Measurements from ENCODE around the gene HTR1D. TPM values are rescaled to one million over a fixed set of nuclear protein-coding genes. Genes with fewer than 3 reads are reported as not detected.

HTR1D gene
- total RNA-seq, 1 experiment from 2014 or later: 3.1 TPM

GRCh38 chr1:23166854-23167253, 50.4 kb downstream of the HTR1D start:
- no peak overlapping the region for H2BK20ac ChIP-seq (ENCODE audit: low read depth, low read length, poor library complexity, severe bottlenecking)
- H3K23me2 ChIP-seq (ENCODE audit: insufficient read length, low read depth, low read length, poor library complexity, severe bottlenecking): peaks cover 6% of the 10 kb centered on the region
- no peak overlapping the region for H4K91ac ChIP-seq (ENCODE audit: insufficient read length, low read depth, low read length)
- no peaks in the 10 kb centered on the region for H4K20me1 ChIP-seq (ENCODE audit: control insufficient read depth, insufficient read depth, insufficient read length)
- no peak overlapping the region for H4K5ac ChIP-seq (ENCODE audit: insufficient read length, low read depth, low read length)
- Mint-ChIP-seq H3K9me3 (0 out of 5 replicates have a peak, but pooled peaks cover 0 to 2% of the 10 kb centered on the region in 2 experiments), H3K27me3 (ENCODE audit: low read depth) (peaks cover 2% of the 10 kb centered on the region; the same call in 1 of the 2 replicates), H3K27ac (peak overlapping the region in 1 of 3 experiments; percentile 92; a peak in 2 of 7 replicates), H3K4me3 (peak overlapping the region; percentile 92 to 97), H3K36me3 (ENCODE audit: insufficient read depth in 1 of 3, low read depth in 3 of 3) (peaks cover 0 to 7% (median 2%) of the 10 kb centered on the region in 3 experiments; a peak in 4 of 7 replicates), H3K4me1 (peaks cover 32 to 40% of the 10 kb centered on the region in 2 experiments)
- H3K18ac ChIP-seq (ENCODE audit: insufficient read length, low read depth, low read length): no peak overlapping the region
- peak overlapping the region; percentile 78 for H3K4me2 ChIP-seq (ENCODE audit: insufficient read depth, insufficient read length, low read length)
- TF ChIP-seq CTCF (conservative IDR thresholded peaks at IDR 0.05): no peak
- no peak overlapping the region for H2AFZ ChIP-seq (ENCODE audit: low read length)
- no peak overlapping the region for H3K23ac ChIP-seq (ENCODE audit: insufficient read length, low read depth, low read length)
- no peak overlapping the region for H3K14ac ChIP-seq (ENCODE audit: insufficient read depth, low read length)
- H3K27ac ChIP-seq (ENCODE audit: insufficient read length, low read depth, low read length): no peak overlapping the region
- H3K4ac ChIP-seq (ENCODE audit: low read depth, low read length): no peak overlapping the region
- H2BK120ac ChIP-seq (ENCODE audit: low read depth, low read length, poor library complexity, severe bottlenecking): no peak overlapping the region
- no peak overlapping the region for H3K56ac ChIP-seq (ENCODE audit: insufficient read length, low read depth, low read length)
- no peak for DNase-seq
- H2AK5ac ChIP-seq (ENCODE audit: insufficient read length, low read length): no peak overlapping the region
- no peak overlapping the region for H2BK12ac ChIP-seq (ENCODE audit: insufficient read length, low read depth, low read length)
- H3K9me3 ChIP-seq (ENCODE audit: control insufficient read depth, low read depth, low read length): no peaks in the 10 kb centered on the region
- peaks cover 2% of the 10 kb centered on the region for H3K79me1 ChIP-seq (ENCODE audit: insufficient read depth, low read depth, low read length, poor library complexity, severe bottlenecking)
- H3K9ac ChIP-seq (ENCODE audit: extremely low read depth, insufficient read length, low read length): peak overlapping the region; percentile 79
- no peak overlapping the region for H2BK5ac ChIP-seq (ENCODE audit: insufficient read length, low read length)
- H3K27me3 ChIP-seq (ENCODE audit: insufficient read depth, low read length): no peaks in the 10 kb centered on the region; the same call in 1 of the 2 replicates
- H4K8ac ChIP-seq (replicated peaks; ENCODE audit: insufficient read length, low read depth, low read length): no peak overlapping the region
- H3T11ph ChIP-seq (ENCODE audit: low read length): no peak overlapping the region
- H3K79me2 ChIP-seq (ENCODE audit: insufficient read depth, low read length): peaks cover 32% of the 10 kb centered on the region; the same call in 1 of the 2 replicates
- H2BK15ac ChIP-seq (ENCODE audit: low read depth, low read length): no peak overlapping the region
- no peaks in the 10 kb centered on the region; the same call in 1 of the 2 replicates for H3K4me1 ChIP-seq (ENCODE audit: insufficient read depth, low read length)

Measured in H9 (cell line).